ENCODE results near the gene DNER.

DNA sequence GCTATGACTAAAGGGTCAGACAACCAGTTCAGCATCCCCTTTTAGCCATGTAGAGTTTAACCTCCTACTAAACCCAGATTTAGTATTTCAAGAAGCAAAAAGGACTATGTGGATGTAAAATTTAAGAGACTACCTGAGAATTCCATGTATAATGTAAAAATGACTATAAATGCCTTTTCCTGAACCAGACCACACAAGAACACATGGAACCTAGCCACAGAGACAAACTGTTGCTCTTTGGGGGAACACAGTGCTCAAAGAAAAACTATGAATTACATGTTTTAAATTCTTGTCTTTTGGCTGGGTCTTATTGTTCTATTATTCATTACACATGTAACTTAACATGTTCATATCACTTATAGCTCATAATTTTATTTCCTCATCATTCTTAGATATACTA lies 192.8 kb downstream of the DNER start:
- TF ChIP-seq, protein P1, sequence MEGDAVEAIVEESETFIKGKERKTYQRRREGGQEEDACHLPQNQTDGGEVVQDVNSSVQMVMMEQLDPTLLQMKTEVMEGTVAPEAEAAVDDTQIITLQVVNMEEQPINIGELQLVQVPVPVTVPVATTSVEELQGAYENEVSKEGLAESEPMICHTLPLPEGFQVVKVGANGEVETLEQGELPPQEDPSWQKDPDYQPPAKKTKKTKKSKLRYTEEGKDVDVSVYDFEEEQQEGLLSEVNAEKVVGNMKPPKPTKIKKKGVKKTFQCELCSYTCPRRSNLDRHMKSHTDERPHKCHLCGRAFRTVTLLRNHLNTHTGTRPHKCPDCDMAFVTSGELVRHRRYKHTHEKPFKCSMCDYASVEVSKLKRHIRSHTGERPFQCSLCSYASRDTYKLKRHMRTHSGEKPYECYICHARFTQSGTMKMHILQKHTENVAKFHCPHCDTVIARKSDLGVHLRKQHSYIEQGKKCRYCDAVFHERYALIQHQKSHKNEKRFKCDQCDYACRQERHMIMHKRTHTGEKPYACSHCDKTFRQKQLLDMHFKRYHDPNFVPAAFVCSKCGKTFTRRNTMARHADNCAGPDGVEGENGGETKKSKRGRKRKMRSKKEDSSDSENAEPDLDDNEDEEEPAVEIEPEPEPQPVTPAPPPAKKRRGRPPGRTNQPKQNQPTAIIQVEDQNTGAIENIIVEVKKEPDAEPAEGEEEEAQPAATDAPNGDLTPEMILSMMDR (IDR thresholded peaks at IDR 0.05; ENCODE audit: extremely low read depth in 1 of 2, insufficient read depth in 1 of 2, low read depth in 1 of 2, low read length in 2 of 2) = no peak
- no peak for TF ChIP-seq EZH2 (IDR thresholded peaks at IDR 0.05; ENCODE audit: borderline replicate concordance, low read depth, low read length, severe bottlenecking)
- TF ChIP-seq MYC (IDR thresholded peaks at IDR 0.05; ENCODE audit: low read depth, low read length) = no peak
- TF ChIP-seq POLR2A (IDR thresholded peaks at IDR 0.05; ENCODE audit: low read depth, low read length) = no peak
- TF ChIP-seq, protein P2, sequence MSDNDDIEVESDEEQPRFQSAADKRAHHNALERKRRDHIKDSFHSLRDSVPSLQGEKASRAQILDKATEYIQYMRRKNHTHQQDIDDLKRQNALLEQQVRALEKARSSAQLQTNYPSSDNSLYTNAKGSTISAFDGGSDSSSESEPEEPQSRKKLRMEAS (IDR thresholded peaks at IDR 0.05; ENCODE audit: insufficient read depth, insufficient read length) = no peak
- TF ChIP-seq POLR2AphosphoS5 (IDR thresholded peaks at IDR 0.05; ENCODE audit: insufficient read depth, low read depth, low read length) = no peak
- TF ChIP-seq JUN (IDR thresholded peaks at IDR 0.05; ENCODE audit: borderline replicate concordance, insufficient read depth, insufficient read length, low read depth) = no peak
- no peak for TF ChIP-seq GATA2 (IDR thresholded peaks at IDR 0.05; ENCODE audit: insufficient read depth, insufficient read length, low read depth, low read length)
